ENCODE data around the gene KRTAP19-1. TPM values are rescaled to one million over a fixed set of nuclear protein-coding genes. Genes with fewer than 3 reads are reported as not detected.

KRTAP19-1 gene
- total RNA-seq, 1 experiment from 2014 or later = not detected

GRCh38 chr21:30447056-30447455, 33.1 kb downstream of the KRTAP19-1 start:
- H3K36me3 ChIP-seq (ENCODE audit: control insufficient read depth in 1 of 2, insufficient read depth in 2 of 2, low read length in 2 of 2) = no peaks in the 10 kb centered on the region
- H3K79me2 ChIP-seq (ENCODE audit: insufficient read depth, low read length) = no peaks in the 10 kb centered on the region
- no peak overlapping the region for H2AFZ ChIP-seq (ENCODE audit: low read depth, low read length, poor library complexity, severe bottlenecking)
- H4K20me1 ChIP-seq (ENCODE audit: insufficient read depth) = no peaks in the 10 kb centered on the region
- H3K9ac ChIP-seq (ENCODE audit: low read length) = no peak overlapping the region
- ChIA-PET POLR2A (no interaction called here), RAD21 (ENCODE audit: low non-redundant PET in 1 of 2, low total read pairs in 2 of 2, uncharacterized antibody in 2 of 2, unreplicated experiment in 2 of 2) (no interaction called here), CTCF (no interaction called here)
- H3K9me3 ChIP-seq (ENCODE audit: control insufficient read depth in 1 of 2, insufficient read depth in 1 of 2, low read depth in 1 of 2, low read length in 2 of 2) = peaks cover 18 to 23% of the 10 kb centered on the region in 2 experiments; a peak in 3 of 4 replicates
- no peak for ATAC-seq
- H3K4me1 ChIP-seq (ENCODE audit: control insufficient read depth in 1 of 2, insufficient read depth in 2 of 2, low read length in 2 of 2) = no peaks in the 10 kb centered on the region
- DNase-seq (ENCODE audit: low read depth, low spot score) = no peak
- no peak overlapping the region for H3K27ac ChIP-seq (ENCODE audit: low read depth, low read length)
- BruUV-seq (replicated peaks) = no TSS peak
- intact Hi-C loops (cut with micrococcal nuclease) = no loop called here
- TF ChIP-seq TCF7L2 (IDR thresholded peaks at IDR 0.05; ENCODE audit: borderline replicate concordance, extremely low read depth, insufficient read depth, insufficient read length) (no peak), JUND (IDR thresholded peaks at IDR 0.05) (no peak), CTCF (IDR thresholded peaks at IDR 0.05 in 2 of 3, conservative IDR thresholded peaks at IDR 0.05 in 1 of 3; ENCODE audit: borderline replicate concordance in 1 of 3, insufficient read depth in 1 of 3, low read depth in 2 of 3, low read length in 2 of 3) (no peak), EZH2phosphoT487 (IDR thresholded peaks at IDR 0.05; ENCODE audit: borderline replicate concordance) (no peak), SIN3A (IDR thresholded peaks at IDR 0.05; ENCODE audit: low read depth) (no peak)
- TF ChIP-seq, protein P1, sequence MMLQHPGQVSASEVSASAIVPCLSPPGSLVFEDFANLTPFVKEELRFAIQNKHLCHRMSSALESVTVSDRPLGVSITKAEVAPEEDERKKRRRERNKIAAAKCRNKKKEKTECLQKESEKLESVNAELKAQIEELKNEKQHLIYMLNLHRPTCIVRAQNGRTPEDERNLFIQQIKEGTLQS (IDR thresholded peaks at IDR 0.05) = no peak
- TF ChIP-seq, protein P2, sequence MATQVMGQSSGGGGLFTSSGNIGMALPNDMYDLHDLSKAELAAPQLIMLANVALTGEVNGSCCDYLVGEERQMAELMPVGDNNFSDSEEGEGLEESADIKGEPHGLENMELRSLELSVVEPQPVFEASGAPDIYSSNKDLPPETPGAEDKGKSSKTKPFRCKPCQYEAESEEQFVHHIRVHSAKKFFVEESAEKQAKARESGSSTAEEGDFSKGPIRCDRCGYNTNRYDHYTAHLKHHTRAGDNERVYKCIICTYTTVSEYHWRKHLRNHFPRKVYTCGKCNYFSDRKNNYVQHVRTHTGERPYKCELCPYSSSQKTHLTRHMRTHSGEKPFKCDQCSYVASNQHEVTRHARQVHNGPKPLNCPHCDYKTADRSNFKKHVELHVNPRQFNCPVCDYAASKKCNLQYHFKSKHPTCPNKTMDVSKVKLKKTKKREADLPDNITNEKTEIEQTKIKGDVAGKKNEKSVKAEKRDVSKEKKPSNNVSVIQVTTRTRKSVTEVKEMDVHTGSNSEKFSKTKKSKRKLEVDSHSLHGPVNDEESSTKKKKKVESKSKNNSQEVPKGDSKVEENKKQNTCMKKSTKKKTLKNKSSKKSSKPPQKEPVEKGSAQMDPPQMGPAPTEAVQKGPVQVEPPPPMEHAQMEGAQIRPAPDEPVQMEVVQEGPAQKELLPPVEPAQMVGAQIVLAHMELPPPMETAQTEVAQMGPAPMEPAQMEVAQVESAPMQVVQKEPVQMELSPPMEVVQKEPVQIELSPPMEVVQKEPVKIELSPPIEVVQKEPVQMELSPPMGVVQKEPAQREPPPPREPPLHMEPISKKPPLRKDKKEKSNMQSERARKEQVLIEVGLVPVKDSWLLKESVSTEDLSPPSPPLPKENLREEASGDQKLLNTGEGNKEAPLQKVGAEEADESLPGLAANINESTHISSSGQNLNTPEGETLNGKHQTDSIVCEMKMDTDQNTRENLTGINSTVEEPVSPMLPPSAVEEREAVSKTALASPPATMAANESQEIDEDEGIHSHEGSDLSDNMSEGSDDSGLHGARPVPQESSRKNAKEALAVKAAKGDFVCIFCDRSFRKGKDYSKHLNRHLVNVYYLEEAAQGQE (IDR thresholded peaks at IDR 0.05; ENCODE audit: low read depth) = no peak
- H3K4me3 ChIP-seq (replicated peaks in 1 of 2; ENCODE audit: low read depth in 1 of 2, low read length in 2 of 2) = no peak overlapping the region
- H3K9me2 ChIP-seq (ENCODE audit: insufficient read depth) = no peaks in the 10 kb centered on the region
- no peaks in the 10 kb centered on the region for H3K27me3 ChIP-seq (ENCODE audit: insufficient read depth, low read length)
- H3K4me2 ChIP-seq (ENCODE audit: low read length) = no peak overlapping the region

Data from HCT116 (cell line).